Activated CD4-positive, alpha-beta T cell treated with anti-CD3 and anti-CD28 coated beads, Interleukin-2, amount 50 U/mL, for 24 hours (primary cell): ENCODE measurements around the gene CDC27.
"Not testable (repeated sequence)": the region's sequence is repeated elsewhere in the genome, so short reads cannot be mapped to it uniquely, and the experiment has no call there.

Experiments used
- DNase-seq, 2 donors: peaks; one replicate each; pipeline ENCODE4 v3.0.0-alpha.2; 2020; ENCODE audit warnings: low read depth in 1 of 2, low spot score in 1 of 2

The CDC27 gene

DNA sequence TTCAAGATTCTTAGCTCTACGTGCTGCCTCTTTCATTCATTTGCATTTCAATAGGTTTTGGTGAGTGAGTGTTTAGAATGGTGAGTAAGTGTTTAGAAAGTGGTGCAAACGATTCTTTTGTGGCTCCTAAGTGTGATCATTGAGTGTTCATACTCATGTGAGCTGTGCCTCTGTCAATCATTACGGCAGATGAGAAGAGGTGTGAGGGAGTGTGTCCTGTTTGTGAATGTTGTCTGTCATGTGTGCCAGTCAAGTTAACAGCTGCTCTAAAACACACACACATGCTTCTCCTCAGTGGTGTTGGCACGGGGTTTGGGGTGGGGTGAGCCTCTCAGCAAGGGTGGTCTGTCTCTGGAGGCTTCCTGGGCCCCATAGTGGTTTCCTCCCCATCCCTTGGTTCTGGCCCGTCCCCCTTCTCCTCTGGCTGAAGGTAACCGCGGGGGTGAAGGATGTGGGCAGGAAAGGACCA is 31.5 kb upstream of the CDC27 start:
- DNase-seq: no peak

DNA sequence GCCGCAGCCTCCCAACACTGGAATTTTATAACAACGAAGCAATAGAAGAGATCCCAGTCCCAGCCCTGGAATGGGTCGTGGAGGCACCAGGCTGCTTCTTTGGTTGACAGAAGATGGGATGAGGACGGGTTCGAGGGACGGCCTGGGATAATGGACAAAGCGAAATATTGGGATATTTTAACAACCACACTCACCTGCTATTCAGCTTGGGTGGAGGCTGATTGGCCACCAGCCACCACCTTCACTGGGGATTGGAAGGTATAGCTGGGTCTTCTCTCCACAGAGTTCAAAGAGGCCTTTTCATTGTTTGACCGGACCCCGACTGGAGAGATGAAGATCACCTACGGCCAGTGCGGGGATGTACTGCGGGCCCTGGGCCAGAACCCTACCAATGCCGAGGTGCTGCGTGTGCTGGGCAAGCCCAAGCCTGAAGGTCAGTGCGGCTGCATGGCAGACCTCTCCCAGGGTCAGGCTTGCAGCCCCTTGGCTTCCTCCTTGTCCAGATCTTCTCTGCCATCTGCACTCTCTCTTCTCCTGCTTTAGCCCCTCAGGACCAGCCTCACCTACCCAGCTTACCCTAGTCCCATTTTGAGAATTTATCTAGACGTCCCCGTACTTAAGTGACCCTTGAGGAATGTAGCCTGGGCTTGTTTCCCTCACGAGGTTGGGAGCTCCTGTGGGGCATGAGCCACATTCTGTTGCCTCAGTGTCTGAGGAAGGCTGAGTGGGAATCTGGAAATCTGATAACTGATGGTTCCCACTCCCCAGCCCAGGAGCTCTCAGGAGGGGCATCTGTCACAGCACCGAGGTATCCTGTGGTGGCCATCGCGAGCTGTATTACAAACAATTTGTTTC is 30.8 kb upstream of the CDC27 start:
- no peak for DNase-seq

DNA sequence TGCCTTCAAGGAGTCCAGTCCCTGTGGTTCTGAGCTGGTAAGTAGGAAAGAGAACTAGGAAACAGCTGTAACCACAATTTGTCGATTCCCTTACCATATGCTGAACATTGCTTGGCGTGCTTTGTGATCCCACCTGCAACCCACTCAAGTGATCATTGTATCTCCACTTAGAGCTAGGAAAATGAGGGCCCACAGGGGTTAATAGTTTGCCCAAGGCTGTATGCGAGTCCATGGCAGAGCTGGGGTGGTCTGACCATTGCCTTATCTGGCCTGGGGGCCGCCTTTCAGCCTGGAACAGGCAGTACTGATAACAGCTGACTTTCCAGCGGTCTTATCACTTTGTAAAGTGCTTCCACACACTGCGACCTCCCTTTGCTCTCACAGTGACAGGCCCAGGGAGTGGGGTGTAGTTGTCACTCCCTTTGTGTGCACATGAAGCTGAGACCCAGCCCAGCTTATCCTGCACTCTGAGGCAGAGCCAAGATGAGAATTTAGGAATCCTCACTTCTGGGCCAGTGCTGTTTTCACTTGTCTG is 29.9 kb upstream of the CDC27 start:
- DNase-seq: no peak

DNA sequence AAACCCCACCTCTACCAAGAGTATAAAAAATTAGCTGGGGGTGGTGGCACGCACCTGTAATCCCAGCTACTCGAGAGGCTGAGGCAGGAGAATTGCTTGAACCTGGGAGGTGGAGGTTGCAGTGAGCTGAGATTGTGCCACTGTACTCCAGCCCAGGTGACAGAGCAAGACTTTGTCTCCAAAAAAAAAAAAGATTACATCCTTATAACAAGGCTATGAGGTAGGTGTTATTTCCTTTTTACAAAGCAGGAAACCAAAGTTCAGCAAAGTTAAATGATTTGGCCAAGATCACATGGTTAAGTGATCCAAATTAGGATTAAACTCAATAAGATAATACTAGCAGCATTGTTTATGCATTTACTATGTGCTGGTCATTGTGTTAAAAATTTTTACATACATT is 28.2 kb upstream of the CDC27 start:
- not testable (repeated sequence) for DNase-seq

DNA sequence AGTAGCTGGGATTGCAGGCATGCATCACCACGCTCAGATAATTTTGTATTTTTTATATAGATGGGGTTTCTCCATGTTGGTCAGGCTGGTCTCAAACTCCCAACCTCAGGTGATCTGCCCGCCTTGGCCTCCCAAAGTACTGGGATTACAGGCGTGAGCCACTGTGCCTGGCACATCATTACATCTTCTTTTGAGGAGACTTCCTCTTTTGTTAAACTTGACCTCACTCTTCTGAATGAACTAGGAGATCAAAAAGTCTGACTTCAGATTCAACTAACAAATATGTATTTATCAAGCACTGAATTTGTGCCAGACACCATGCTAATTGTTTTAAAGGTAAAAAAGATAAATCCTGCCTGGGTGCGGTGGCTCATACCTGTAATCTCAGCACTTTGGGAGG is 27.7 kb upstream of the CDC27 start:
- not testable (repeated sequence) for DNase-seq

DNA sequence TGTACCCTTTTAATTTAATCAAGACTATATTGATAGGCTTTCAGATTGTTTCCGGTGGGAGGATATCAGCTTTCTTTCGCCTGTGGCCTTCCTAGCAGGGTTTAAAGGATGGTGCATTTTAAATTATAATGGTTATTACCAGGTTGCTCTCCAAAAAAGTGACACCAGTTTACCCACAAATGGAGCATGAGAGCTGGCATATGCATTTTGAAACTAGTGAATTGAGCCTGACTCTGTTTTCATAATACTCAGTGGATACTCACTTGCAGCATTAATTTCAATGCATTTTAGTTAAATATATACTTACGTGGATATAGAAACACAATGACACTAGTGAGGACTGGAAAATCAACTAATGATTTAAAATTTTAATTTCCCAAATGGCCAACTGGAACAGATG is 25.8 kb upstream of the CDC27 start:
- no peak for DNase-seq

DNA sequence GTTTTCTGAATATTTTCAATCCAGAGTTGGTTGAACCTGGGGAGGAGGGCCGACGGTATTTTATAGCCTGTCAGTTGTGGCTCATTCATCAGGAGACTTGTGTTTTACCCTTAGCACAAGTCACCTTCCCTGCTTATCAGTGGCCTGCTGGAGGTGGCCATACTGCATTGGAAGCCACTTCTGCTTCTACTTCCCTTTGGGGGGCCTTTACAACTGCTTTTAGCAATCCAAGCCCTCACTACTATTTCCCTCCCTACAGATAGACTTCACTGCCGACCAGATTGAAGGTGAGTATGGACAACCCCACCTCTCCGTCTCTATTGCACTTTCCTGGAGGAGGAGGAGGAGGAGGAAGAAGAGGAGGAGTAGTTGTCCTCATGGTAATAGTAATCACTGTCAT is 24.4 kb upstream of the CDC27 start:
- no peak for DNase-seq

DNA sequence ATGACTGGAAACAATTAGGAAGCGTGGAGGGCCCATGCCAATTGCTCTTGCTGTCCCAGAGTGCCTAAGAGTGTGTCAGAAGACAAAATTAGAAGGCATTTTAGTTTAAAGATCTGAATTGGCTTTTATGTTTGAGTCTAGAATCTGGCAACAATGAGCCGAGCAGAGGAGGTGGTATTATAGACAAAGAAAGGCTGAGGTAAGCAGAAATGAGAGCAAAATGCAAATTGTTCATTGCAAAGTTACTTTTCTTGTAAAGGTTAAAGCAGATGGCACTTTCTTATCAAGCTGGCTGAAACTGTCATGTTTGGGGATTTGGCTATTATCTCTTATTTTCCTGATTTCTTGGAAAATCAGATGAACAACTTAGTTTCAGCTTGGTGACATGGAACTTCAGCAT is 23.4 kb upstream of the CDC27 start:
- no peak for DNase-seq

DNA sequence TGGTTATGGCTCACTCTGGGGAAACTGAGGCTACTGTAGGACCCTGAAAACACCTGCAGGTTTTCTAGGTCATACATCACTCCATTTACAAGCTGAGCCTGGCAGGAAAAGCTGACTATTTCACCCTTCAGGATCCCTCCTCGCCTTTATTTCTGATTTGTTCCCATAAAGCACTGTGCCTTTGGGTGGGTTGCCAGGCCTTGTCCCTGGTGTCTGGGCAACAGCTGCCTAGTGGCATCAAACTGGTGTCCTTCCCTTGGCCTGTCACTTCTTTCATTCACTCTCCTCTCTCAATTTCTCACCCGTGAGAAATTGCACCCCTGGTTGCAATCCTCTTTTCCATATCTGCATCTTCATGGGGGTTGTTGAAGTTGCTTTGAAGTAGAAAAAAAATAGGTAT is 21.7 kb upstream of the CDC27 start:
- no peak for DNase-seq

DNA sequence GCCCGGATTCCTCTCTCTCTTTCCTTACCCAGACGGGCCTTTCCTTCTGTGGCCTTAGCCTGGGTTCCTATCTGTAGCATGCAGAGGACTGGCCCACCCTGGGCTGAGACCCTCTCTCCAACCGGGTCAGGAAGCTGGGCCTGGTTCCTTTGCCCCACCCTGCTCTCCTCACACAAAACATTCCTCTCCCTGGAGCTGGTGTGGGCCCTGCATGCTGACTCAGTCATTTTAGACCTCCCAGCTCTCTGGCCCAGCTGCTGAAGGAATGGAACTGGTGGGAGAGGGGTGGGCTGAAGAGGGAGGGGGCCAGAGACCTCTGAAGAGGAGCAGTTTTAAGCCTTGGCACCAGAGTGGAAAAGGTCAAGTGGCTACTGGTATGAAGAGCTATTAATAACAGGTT is 21.0 kb upstream of the CDC27 start:
- DNase-seq: no peak

DNA sequence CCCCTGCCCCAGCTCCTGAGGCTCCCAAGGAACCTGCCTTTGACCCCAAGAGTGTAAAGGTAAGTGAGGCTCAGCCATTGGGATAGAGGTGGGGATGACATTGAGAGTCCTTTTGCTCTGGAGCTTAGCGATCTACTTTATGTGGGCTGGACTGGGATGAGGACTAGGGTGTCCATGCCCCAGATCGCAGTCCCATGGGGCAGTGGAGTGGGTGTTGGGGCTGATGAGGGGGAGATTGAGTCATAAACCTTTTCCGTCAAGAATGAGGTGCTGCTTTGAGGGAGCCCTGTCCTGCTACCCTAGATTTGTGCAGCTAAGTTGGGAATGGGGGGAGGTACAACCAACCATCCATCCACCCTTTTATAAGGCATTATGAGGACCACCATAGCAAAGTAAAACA is 20.4 kb upstream of the CDC27 start:
- no peak for DNase-seq

DNA sequence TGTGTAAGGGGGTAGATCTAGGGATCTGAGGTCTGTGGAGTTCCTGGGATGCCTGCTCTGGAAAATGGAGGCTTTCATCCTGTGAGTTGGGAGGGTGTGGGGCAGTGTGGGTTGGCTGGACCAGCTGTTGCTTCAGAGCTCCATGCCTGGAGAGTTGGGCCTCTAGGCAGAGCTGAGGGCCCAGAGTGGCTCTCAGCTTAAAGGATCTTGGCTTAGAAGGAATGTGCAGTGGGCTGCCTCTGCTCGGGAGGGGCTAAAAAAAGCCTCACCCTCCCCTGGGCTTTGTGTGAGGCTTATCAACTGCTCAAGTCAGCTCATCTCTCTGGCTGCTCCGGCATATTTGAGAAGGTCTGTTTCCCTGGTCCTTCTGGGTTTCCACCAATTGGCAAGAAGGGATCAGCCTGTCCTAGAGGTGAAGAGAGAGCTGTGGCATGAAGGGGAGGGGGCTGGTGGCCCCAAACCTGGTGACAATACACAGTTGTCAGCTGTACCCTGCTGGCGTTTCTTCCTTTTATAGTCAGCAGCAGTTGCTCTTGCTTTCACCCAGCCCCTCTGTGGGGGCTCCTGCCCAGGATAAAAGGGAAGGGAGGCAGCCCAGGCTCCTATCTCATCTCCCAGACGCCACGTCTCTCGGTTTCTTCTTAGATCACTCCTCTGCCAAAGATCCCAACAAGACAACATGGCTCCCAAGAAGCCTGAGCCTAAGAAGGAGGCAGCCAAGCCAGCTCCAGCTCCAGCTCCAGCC is 19.8 kb upstream of the CDC27 start, which contains the start of gene MYL4:
TSS of gene MYL4 (plus strand) at position 605 of the 745 bp plus-strand sequence. CDS start at position 680, 75 bp downstream.
- DNase-seq: no peak

DNA sequence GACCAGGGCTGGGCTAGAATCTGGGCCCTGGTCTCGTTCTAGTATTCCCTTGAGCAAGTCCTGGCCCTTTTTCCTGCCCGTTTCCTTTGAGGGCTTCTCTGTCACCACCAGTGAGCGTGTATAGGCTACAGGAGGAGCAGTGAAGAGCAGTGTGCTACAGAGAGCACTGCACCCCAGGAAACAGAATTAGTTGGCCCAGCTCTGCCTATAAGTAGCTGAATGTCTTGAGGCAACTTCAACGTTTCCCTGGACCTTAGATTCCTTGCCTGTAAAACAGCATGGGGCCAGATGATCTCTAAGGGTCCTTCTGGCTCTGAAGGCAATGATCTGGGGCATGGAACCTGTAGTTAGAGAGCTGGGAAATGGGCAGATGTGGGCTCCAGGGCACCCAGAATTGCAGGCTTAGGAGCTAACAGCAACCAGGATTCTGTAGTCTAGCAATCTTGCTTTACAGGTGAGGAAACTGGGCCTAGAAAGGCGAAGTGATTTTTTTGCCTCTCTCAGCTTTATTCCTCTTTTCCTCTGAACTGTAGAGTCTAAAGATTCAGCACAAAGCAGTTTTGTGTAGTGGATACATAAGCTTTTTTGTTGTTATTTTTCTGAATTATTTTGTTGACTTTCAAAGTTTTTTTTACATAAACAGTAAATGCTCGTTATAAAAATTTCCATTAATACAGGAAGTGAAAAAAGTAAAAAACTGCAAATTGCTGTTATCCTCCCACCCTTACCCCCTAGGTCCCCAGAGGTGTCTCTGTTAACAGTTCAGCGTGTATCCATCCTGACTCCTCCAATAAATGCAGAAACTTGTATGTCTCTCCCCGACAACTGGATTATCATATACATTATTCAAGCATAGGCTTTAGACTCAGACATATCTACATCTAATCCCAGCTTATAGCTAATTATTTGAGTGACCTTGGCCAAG is 18.3 kb upstream of the CDC27 start:
- DNase-seq: no peak

DNA sequence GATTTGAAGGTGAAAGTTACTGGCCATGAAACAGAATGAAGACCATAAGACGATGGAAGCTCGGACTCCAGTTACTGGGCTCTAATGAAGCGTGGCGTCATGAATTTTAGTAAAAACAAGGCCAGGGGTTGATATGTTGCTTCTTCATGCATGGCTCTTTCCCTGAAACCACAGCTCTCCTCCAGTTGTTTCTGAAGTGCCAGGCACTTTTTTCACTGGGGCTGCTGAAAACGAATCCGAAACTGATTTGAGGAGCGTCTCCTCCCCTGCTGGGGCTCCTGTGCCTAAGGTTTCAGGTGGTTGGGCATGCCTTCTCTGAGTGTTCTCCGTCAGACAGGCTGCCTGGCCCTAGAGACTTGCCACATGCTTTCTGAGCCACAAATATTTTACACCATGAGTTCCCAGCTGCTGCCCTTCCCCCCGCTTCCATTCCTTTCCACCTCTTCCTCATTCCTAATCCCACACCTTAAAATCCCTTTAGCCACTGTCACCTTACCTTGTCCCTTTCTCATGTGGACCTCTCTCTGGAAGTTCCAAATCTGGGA is 16.4 kb upstream of the CDC27 start:
- peak; percentile 32 to 55 for DNase-seq

DNA sequence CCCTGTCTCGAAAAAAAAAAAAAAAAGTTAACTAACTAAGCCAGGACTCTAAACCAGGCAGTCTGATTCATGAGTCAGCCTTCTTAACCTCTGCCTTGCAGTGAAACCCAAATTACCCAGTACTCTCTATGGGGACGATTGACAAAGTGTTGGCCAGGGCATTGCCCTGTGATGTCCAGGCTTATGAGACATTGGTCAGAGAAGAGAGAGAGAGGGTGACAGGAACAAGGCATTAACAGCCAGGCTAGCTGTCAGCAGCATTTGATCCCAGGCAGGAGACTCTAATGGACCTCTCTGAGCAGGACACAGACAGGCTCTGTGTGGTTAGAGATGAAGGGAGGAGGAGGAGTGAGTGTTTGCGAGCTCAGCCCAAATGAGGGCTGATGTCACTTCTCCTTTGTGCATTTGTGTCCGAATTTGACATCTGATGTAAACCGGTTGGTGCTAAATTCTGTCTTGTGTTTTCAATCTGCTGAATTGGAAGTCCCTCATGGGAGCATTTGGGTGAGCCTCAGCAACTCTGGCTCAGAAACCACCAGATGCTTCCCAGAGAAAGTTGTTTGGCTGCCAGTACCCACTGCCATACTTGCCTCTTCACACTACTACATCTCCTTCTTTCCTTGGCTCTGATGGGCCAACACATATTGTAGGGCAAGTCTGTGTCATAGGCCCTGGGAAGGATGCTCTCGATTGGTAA is 15.8 kb upstream of the CDC27 start:
- DNase-seq: no peak

DNA sequence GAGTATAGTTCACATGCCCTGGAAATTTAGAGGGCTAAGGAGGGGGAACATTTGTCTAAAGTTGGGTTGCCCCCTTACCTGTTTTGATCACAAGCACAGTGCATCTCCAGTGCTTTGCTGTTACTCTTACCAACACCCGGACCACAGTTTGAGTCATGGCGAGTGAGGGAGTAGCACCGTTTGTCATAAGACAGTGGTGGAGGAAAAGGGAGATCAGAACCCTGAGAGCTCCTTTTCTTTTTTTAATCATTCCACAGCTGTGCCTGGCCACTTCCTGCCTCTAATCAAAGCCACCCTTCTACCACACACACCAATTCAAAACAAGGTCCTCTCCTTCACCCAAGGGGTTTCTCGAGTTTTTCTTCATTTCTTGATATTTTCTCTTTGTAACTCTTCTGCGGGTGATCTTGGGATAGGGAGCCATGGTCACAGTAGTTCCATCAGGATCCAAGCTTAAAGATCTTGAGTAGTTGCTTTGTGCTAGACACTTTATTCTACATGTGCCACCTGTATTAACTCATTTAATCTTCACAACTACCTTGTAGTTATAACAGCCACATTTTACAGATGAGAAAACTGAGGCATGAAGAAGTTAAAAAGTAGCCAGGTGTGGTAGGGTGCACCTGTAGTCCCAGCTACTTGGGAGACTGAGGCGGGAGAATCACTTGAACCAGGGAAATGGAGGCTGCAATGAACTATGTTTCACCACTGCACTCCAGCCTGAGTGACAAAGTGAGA is 15.1 kb upstream of the CDC27 start:
- DNase-seq: peak in 1 of 2 donors; percentile 52

DNA sequence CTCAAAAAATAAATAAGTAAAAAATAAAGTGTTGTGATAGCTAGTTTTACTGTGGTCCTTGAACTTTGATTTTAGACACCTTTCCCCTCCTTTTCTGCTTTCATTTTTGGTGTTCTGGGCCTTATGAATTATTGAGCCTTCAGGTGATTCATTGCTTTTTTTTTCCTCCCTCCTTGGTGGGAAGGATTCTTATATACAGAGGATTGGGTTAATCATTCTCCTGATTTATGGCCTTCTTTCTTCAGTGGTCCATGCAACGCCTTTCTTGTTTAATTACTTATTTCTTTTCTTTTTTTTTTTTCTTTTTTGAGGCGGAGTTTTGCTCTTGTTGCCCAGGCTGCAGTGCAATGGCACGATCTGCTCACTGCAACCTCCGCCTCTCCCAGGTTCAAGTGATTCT is 12.1 kb upstream of the CDC27 start:
- DNase-seq: no peak

DNA sequence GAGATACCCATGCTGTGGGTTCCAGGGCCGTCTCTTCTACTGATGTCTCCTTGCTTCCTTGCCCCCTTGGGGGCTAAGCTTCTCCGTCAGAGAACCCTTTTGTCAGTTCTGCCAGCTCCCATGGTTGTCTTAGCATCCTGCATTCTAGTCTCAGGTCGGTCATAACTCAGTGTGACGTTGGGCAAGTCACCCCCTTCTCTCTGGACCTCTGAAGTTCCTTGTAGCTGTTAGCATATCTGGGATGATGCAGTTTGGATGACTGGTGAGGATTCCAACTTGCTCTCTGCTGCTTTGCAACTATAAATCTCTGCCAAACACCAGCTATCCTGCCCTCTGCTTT is 11.2 kb upstream of the CDC27 start:
- no peak for DNase-seq

DNA sequence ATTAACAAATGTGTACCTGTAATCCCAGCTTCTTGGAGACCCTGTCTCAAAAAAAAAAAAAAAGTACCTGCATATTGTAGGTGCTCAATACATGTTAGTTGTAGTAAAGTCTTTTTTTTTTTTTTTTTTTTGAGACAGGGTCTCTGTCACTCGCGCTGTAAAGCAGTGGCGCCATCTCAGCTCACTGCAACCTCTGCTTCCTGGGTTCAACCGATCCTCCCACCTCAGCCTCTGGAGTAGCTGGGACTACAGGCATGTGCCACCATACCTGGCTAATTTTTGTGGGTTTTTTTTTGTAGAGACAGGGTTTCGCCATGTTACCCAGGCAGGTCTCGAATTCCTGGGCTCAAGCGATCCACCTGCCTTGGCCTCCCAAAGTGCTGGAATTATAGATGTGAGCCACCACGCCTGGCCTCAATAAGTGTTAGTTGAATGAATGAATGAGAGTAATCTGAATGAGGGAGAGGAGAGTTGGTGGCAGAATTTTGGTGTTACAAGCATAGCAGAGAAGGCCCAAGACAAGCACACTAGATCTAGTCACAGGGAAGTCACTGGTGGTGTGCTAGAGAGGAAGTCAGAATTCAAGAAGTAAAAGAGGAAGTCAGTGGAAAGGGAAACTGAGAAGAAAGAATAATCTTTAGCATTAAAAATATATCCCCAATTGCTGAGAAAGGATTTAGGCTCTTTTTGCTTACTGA is 10.7 kb upstream of the CDC27 start:
- DNase-seq: no peak
